ENCODE measurements around the gene LRFN4. TPM values are rescaled to one million over a fixed set of nuclear protein-coding genes. Genes with fewer than 3 reads are reported as not detected.

Gene LRFN4
- total RNA-seq, 1 donor from 2014 or later, result 1.1 TPM

- no peak for ATAC-seq
- DNase-seq (ENCODE audit: low spot score), result no peak
These were observed 13.3 kb downstream of the LRFN4 start for GRCh38 chr11:66870131-66870530.

GRCh38 chr11:66870616-66871520 lies 14.0 kb downstream of the LRFN4 start:
- ATAC-seq (no peak), DNase-seq (ENCODE audit: low spot score) (peak; percentile 45)

- DNase-seq (ENCODE audit: low spot score) (no peak), ATAC-seq (no peak)
These were observed 14.6 kb downstream of the LRFN4 start for GRCh38 chr11:66871521-66871901.

- no peak for DNase-seq (ENCODE audit: low spot score)
- ATAC-seq, result no peak
These were observed 17.4 kb downstream of the LRFN4 start for GRCh38 chr11:66874232-66874631.

- DNase-seq (ENCODE audit: low spot score) (no peak), ATAC-seq (no peak)
These were observed 18.5 kb downstream of the LRFN4 start for GRCh38 chr11:66875378-66875777.

GRCh38 chr11:66877588-66878385 lies 20.9 kb downstream of the LRFN4 start:
- DNase-seq (ENCODE audit: low spot score), result no peak

GRCh38 chr11:66878474-66878873 lies 21.6 kb downstream of the LRFN4 start:
- DNase-seq (ENCODE audit: low spot score) (peak; percentile 83), ATAC-seq (peak; percentile 66)

More at GRCh38 chr11:66877588-66878385, 20.9 kb downstream of the LRFN4 start:
- ATAC-seq, result no peak

GRCh38 chr11:66879000-66879399 lies 22.1 kb downstream of the LRFN4 start:
- DNase-seq (ENCODE audit: low spot score), result no peak
- peak; percentile 1 for ATAC-seq

- ATAC-seq (no peak), DNase-seq (ENCODE audit: low spot score) (no peak)
These were observed 22.7 kb downstream of the LRFN4 start for GRCh38 chr11:66879583-66879982.

- no peak for DNase-seq (ENCODE audit: low spot score)
- no peak for ATAC-seq
These were observed 23.1 kb downstream of the LRFN4 start for GRCh38 chr11:66879999-66880398.

- DNase-seq (ENCODE audit: low spot score) (no peak), ATAC-seq (no peak)
These were observed 23.9 kb downstream of the LRFN4 start for GRCh38 chr11:66880496-66881450.

- no peak for DNase-seq (ENCODE audit: low spot score)
These were observed 24.6 kb downstream of the LRFN4 start for GRCh38 chr11:66881451-66881835.

GRCh38 chr11:66881927-66882452 lies 25.1 kb downstream of the LRFN4 start:
- no peak for DNase-seq (ENCODE audit: low spot score)
- ATAC-seq, result no peak

More at GRCh38 chr11:66881451-66881835, 24.6 kb downstream of the LRFN4 start:
- no peak for ATAC-seq

GRCh38 chr11:66882561-66883015 lies 25.7 kb downstream of the LRFN4 start:
- ATAC-seq (peak; percentile 58), DNase-seq (ENCODE audit: low spot score) (no peak)

- ATAC-seq (peak; percentile 5), DNase-seq (ENCODE audit: low spot score) (no peak)
These were observed 26.4 kb downstream of the LRFN4 start for GRCh38 chr11:66883016-66883965.

- no peak for DNase-seq (ENCODE audit: low spot score)
- ATAC-seq, result no peak
These were observed 27.6 kb downstream of the LRFN4 start for GRCh38 chr11:66884443-66884842.

- DNase-seq (ENCODE audit: low spot score) (no peak), ATAC-seq (no peak)
These were observed 28.6 kb downstream of the LRFN4 start for GRCh38 chr11:66885469-66885868.

- no peak for DNase-seq (ENCODE audit: low spot score)
These were observed 29.1 kb downstream of the LRFN4 start for GRCh38 chr11:66885950-66886440.

GRCh38 chr11:66886671-66887221 lies 29.9 kb downstream of the LRFN4 start:
- ATAC-seq (peak; percentile 28), DNase-seq (ENCODE audit: low spot score) (no peak)

More at GRCh38 chr11:66885950-66886440, 29.1 kb downstream of the LRFN4 start:
- no peak for ATAC-seq
